COLO668 (cell line): ENCODE results near the gene APOBEC3B.
"Not testable (repeated sequence)": the region's sequence is repeated elsewhere in the genome, so short reads cannot be mapped to it uniquely, and the experiment has no call there.

Experiments
- DNase-seq: peaks from one replicate; lab custom pipeline; 2025; ENCODE audit not compliant: unreplicated experiment; lab: John Stamatoyannopoulos, UW

APOBEC3B gene

GRCh38 chr22:38950527-38951295, 31.4 kb upstream of the APOBEC3B start:
- no peak for DNase-seq

GRCh38 chr22:38951734-38952133, 30.4 kb upstream of the APOBEC3B start:
- DNase-seq = no peak

GRCh38 chr22:38952281-38952993, 29.7 kb upstream of the APOBEC3B start:
- no peak for DNase-seq

GRCh38 chr22:38953091-38953490, 29.1 kb upstream of the APOBEC3B start:
- DNase-seq = no peak

- DNase-seq = no peak
Observed at GRCh38 chr22:38953577-38954413, 28.4 kb upstream of the APOBEC3B start.

GRCh38 chr22:38954414-38955043, 27.6 kb upstream of the APOBEC3B start:
- DNase-seq = no peak

GRCh38 chr22:38955250-38955905, 26.8 kb upstream of the APOBEC3B start:
- no peak for DNase-seq

- no peak for DNase-seq
Observed at GRCh38 chr22:38955926-38956325, 26.2 kb upstream of the APOBEC3B start.

GRCh38 chr22:38956551-38956950, 25.6 kb upstream of the APOBEC3B start:
- DNase-seq = no peak

- DNase-seq = peak; percentile 18
Observed at GRCh38 chr22:38957046-38957770, 24.9 kb upstream of the APOBEC3B start, which contains the start of gene APOBEC3A. Gene APOBEC3A, plus strand, starts transcription at chr22:38957609. Its CDS starts 83 bp downstream, at chr22:38957692.

GRCh38 chr22:38957808-38958650, 24.1 kb upstream of the APOBEC3B start:
- DNase-seq = no peak

GRCh38 chr22:38958651-38958943, 23.6 kb upstream of the APOBEC3B start:
- not testable (repeated sequence) for DNase-seq

- DNase-seq = no peak
Observed at GRCh38 chr22:38959590-38959989, 22.6 kb upstream of the APOBEC3B start.

- not testable (repeated sequence) for DNase-seq
Observed at GRCh38 chr22:38960673-38961072, 21.5 kb upstream of the APOBEC3B start.

- peak; percentile 31 for DNase-seq
Observed at GRCh38 chr22:38963291-38963738, 18.8 kb upstream of the APOBEC3B start.

- peak; percentile 83 for DNase-seq
Observed at GRCh38 chr22:38963872-38964271, 18.3 kb upstream of the APOBEC3B start.

- no peak for DNase-seq
Observed at GRCh38 chr22:38964306-38964705, 17.8 kb upstream of the APOBEC3B start.

GRCh38 chr22:38964989-38965388, 17.2 kb upstream of the APOBEC3B start:
- peak; percentile 7 for DNase-seq
